GM18507 (cell line): Measurements from ENCODE around the gene TENM3.
"Not testable (repeated sequence)": the region's sequence is repeated elsewhere in the genome, so short reads cannot be mapped to it uniquely, and the experiment has no call there.

Experiments
- DNase-seq: peaks from one replicate; pipeline ENCODE4 v3.0.0; 2011; ENCODE audit warnings: low read depth; ENCODE audit not compliant: insufficient read length; ENCODE audit errors: extremely low spot score
- FAIRE-seq: peaks from 2 replicates; lab custom pipeline; 2011; peaks lifted over from hg19 to GRCh38; lab: Jason Lieb, UNC

Gene TENM3

DNA sequence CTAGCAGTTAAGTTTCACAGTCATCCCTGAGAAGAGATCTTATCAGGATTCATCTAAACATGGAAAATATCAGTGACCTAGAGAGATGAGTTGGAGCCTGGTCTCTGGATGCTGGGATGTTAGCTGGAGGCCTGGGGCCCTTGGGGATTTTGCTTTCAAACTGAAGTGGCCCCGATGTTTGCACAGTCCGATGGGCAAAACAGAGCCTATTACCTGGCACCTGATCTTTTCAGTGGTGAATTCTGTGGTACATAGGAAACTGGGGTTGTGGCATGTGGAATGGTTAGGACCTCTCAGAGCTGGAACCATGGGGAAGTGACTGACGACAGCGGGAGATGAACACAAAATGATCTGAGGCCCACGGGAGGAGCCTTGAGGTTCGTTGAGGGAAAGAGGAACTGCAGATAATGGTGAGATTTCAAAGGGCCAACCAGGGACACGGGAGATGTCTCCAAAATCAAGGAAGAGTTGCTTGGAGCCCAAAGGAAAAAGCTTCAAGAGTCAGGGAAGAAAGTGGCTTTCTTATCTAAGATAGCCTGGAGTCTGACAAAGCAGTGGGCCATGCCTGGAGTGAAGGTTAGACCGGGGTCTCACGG, 17.8 kb upstream of the TENM3 start:
- no peak for FAIRE-seq
- DNase-seq = no peak

DNA sequence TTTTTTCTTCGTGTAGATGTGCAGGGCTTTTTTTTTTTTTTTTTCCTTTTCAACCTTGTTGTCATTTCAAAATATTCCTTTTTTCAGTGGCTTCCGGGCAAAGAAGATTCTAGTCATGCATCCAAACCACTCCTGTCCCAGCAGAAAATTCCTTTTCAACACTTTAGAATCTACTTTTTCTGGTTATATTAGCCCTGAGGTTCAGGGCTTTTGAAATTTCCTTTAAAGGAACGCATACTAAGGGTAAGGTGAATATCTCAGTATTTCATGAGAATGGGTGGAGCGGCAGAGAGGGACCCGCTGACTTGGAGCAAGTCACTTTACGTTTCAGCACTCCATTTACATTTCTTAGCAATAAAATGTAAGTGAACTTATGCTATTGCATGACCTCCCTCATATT, 15.6 kb upstream of the TENM3 start:
- no peak for DNase-seq
- no peak for FAIRE-seq

DNA sequence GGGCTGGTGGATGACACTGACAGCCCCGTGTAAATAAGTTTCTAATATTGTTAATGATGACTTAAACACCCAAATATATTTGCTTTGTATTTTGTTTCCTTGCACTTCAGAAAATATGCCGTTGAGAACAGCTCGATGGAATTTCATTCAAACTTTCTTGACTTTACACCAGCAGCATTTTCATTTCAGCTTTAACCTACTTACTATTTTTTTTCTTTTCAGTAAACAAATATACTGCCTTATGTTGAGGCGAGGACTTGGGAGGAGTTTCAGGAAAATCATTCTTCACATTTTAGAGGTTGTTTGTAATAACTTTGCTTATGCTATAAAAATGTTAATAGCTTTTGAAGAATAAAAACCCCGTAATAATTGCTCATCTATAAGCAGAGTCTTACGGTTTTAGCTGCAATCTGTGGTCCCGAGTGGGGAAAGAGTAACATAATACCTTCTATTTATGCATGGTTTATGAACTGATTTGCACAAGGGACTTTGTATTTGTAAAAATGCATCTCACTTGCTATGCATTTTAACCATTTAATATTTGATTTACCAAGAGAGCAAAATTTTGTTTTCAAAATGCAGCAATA, 14.1 kb upstream of the TENM3 start:
- DNase-seq (no peak), FAIRE-seq (no peak)

DNA sequence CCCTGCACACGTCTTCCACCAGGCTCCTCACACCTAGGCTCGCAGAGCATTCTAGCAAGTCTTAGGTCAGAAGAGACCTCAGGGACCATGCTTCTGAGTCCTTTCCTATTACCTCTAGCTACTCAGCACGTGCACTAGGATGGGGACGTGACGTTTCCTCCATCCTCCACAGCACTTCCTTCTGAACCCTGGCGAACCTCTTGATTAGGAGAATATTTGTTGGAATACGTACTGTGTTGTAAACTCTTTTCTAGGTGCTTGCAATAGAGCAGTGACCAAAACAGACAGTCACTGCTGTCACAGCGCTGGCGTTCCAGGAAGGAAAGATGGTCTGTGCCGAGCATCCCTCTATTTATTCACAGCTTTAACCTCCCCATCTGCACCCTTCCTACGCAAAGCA, 12.9 kb upstream of the TENM3 start:
- DNase-seq (no peak), FAIRE-seq (no peak)

DNA sequence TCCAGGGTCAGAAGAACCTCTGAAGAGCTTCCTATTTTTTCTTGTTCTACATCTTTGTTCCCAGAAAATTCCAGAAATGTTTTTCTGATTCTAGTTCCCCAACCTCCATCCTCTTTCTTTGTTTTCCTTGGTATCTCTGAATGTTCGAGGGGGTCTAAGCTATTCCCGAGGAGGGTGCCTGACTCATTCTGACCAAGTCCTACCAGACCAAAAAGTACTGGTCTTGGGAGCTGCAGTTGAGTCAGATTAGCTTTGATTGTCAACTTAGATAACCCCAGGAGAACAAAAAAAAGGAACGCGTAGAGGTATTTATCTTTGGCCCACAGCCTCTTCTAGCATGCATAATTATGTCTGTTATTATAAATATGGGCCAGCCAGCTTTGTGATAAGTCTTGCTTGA, 12.1 kb upstream of the TENM3 start:
- no peak for FAIRE-seq
- no peak for DNase-seq

DNA sequence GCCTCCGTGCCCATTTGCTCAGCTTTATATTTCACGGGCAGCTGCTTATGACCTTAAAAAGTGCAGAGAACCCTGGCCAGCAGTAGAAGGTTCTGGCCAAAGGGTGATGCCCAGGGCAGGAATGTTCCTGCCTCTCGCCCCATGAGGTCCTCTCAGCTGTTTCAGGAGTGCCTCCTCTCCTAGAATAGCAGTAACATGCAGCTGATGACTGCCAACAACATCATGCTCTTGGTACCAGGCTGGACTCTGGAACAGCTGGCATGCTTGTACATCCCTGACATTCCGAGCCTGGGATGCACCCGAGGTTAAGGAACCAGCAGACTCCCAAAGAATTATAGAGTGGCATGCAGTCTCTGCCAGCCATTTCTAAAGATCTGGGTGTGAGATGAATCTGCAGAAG, 11.7 kb upstream of the TENM3 start:
- no peak for DNase-seq
- no peak for FAIRE-seq

DNA sequence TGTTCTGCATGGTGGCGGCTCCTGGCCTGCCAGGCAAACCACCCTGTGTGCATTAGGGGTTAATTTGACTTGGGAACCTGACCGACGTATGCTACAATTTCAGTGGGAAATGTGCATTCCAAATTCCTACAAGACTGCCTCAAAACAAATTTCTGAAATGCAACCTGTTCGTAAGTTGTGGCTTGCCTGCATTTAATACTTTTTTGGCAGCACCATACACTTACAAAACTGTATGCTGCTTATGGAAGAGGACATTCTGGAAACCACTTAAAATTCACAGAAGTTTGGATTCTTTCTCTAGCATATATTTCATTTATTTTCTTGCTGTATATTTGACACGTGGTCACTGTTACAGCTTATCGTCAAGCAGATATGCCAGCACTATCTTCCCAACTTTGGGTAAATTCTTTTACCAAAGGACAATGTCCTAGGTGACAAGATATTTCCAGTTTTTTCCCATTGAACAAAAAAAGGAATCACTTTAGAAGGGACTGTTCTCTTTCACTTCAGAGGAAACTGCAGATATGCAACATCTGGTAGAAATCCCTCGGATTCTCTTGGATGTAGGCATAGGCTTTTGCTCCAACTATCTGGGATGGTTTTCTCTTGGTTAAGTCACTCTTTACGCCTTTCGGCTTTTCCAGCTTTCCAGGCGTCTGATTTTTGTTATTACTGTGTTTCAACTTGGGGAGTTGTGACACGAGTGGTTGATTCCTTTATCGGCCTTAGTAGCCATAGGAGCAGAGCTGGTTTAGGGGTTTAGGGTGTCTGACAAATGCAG, 9.7 kb upstream of the TENM3 start:
- DNase-seq = no peak
- no peak for FAIRE-seq

DNA sequence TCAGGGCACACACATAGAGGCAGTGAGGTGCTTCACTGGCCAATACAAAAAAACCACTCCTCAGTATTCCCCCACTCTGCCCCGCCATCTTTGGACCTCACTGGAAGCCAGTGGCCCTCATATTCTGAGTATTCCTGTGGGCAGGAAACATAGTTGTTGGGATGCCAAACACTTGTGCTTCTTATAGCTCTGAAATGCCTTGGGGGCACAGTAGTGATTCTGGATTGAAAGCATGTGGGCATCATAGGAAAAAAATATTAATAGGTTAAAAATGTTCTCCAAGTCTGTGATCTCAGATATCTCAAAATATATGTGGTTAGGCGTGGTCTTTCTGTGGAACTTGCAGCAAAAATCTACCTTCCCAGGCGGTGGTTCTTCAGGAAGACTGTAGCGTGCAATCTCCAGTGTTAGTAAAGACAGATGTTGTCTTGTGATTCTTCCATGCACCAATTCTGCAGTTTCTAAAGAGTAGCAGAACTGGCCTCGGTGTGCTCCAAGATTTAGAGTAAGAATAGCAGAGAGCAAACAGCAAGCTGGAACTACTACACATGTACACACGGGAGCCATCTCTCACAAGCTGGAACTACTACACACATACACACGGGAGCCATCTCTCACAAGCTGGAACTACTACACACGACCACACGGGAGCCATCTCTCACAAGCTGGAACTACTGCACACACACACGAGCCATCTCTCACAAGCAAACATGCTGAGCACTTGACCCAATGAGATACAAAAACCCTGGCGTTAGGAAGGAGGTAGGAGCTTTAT, 8.0 kb upstream of the TENM3 start:
- FAIRE-seq = no peak

DNA sequence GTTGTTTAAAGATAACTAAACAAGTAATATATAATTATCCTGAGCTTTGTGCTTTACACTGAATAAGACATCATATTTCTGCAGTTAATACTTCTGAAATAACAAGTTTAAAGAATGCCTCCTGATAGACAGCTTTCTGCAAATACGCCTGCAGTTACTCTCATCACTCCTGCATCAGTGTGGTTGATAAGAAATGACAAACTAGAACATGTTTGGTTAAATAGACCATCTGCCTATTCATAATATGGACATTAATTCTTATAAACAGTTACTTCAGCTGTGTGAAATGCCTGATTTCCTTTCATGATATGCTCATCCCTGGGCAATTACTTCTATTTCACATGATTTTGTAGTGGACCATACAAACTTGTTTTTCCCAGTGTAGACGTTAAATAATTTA, 7.0 kb upstream of the TENM3 start:
- FAIRE-seq (no peak), DNase-seq (no peak)

More for the DNA sequence above, 8.0 kb upstream of the TENM3 start:
- DNase-seq = no peak

DNA sequence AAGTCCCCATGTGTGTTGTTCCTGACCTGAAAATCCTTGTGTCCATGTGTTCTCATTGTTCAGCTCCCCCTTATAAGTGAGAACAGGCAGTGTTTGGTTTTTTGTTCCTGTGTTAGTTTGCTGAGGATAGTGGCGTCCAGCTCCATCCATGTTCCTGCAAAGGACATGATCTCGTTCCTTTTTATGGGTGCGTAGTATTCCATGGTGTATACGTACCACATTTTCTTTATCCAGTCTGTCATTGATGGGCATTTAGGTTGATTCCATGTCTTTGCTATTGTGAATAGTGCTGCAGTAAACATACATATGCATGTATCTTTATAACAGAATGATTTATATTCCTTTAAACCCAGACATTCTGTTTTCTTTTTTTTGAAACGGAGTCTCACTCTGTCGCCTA, 6.2 kb upstream of the TENM3 start:
- FAIRE-seq, DNase-seq: not testable (repeated sequence)

DNA sequence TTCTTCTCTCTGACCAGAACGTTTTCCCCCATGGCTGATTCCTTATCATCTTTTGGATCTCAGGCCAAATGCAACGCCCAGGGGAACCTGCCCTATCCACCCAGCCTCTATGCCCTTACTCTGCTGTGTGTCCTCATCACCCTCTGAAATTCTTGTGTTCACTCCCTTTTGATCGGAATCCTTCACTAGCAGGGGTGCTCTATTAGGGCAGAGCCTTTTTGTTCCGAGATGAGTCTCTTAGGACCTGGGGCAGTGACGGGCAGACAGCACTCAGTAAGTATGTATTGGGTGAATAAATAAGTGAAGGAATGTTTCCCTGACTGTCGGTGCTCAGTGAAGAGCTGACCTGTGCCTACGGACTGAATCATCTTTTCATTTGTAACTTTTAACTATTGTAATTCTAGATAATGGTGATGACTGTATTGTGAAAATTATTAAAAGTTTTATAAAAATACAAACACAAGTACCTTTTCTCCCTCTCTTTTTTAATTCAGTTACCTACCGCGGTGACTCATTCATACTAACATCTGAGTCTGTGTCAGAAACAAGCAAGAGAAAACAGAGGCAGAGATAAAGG, 4.8 kb upstream of the TENM3 start:
- DNase-seq (no peak), FAIRE-seq (no peak)

DNA sequence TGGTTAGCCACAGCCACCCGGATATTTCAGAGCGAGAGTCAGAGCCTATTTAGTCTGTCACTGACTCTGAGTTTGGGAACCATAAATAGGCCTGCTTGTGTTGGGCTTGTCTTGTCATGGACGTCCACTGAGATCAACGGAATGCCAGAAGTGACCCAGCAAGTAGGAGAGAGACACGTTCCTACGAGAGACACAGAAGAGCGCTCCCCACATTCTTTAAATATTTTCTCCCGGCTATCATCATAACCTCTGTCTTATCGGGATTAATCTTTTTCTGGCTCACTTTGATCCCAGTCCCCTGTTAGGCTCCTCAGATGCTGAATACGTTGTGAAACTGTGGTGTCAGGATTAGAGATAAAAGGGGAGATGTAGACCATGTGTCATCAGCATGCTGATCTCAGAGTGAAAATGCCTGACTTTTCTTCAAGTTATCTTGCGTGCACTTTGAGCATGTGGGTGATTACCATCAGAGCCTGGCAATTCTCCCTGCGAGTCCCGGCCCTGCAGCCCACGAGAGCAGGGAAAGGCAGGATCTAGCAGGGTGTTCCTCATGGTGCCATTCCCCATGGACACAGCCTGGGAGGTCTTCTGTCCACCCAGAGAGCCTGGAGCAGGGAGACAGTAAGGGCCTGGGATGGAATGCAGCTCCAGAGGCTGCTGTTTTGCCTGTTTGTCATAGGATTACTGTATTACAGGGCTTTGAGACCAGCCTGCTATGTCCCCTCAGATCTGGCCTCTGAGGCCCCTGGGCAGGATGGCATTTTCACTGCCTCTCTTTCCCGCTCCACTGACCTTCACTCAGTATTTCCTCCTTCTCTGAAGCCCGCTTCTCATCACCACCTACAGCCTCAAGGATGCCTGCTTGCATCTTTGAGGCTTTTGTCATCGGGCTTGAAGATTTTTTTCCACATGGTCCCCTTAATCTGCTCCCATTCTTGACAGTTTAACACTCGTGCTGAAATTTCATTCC, 2.8 kb upstream of the TENM3 start:
- DNase-seq (no peak), FAIRE-seq (no peak)

DNA sequence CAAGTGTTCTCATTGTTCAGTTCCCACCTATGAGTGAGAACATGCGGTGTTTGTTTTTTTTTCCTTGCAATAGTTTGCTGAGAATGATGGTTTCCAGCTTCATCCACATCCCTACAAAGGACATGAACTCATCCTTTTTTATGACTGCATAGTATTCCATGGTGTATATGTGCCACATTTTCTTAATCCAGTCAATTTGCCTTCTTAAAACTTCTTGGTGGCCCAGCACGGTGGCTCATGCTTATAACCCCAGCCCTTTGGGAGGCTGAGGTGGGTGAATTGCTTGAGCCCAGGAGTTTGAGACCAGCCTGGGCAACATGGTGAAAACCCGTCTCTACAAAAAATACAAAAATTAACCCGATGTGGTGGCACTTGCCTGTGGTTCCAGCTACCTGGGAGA, 942 bp upstream of the TENM3 start:
- FAIRE-seq, DNase-seq: not testable (repeated sequence)

DNA sequence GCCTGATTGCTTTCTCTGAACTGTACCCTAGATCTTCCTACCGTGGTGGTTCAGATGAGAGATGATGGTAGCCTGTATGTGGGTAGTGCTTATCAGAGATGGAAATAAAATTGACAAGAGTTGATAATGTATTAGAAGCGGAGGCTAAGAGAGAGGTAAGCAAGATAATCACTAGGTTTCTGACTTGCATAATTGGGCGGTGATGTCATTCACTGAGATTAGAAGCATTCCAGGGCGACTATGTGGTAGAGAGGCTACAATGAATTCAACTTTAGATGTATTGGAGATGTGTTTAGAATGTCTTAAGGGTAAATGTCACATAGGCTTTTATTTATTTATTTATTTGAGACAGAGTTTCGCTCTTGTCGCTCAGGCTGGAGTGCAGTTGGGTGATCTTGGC, 415 bp upstream of the TENM3 start:
- no peak for FAIRE-seq
- no peak for DNase-seq

DNA sequence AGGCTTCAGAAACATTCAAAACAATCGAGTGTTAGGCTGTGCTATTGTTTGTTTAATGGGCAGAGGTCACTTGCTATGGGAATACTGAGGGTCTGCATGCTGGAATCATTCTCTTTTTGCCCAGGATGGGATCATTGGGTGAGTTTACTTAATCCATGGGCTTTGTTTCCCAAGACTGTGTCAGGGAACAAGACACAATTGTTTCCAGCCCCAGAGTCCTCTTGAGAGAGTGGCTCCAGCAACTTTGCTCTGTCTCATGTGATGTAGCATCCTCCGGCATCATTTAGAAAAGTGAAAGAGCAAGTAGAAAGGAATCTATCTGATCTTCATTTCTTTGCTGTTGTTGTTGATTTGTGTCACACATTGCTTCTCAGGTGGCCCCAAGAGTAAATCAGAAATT, 1.8 kb downstream of the TENM3 start:
- DNase-seq (no peak), FAIRE-seq (no peak)

DNA sequence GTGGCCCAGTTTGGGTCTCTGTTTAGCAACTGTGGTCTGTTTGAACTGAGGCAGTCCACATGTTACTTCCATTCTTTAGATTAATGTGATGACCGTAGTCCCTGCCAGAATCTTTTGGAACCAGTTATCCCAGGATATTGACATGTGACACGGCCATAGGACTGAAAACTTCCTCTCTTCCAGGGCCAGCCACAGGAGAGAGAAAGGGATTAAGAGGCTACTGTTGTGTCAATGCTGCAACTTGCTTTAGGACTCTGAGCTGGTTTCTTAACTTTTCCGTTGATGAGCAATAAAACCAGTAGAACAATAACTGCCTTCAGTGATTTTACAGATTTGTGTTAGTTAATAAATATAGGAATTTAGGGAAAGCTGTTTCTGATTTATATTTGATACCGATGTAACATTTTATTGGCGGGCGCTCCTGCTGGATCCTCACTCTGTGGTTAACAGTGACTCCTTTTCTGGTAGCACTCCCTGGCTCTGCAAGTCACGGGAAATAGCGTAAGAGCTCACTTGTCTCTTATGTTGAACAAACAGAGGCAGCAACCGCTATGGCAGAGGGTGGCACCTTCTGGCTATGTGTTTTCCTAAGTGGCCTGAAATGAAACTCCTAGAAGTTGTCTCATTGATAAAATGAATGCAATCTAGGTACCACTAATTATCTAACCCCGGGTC, 2.5 kb downstream of the TENM3 start:
- FAIRE-seq (no peak), DNase-seq (no peak)

DNA sequence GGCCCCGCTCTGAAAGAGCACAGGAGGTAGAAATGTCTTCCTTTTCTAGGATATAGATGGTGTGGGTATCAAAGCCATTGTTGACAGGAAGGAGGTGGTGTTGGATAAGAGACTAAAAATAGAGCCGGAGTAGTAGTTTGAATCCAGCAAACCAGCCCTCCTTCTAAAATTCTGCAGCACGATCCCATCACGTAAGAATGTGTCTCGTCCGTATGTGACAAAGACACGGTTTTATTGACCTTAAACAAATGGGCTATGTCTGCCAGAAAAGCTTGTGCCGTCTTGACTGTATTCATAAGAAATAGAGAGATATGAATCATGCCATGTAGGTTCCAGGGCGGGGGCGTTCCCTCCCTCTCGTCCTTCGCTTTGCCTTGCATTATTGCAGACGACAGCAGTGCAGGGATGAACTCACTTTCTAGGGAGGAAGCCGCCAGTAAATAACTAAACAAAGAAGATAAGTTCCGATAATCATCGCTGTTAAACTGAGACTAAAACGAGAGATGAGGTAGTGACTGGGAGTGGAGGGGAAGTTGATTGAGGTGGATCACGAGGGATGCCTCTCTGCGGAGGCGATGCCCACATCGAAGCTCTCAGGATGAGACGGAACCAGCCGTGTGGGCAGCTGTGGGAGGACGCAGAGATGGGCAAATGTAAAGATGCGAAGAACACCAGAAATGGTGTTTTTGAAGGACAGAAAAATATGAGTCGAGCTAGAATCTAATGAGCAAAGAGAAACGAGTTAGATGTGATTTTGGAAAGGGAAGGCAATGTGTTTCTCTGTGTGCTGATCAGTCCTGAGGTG, 3.4 kb downstream of the TENM3 start:
- DNase-seq (no peak), FAIRE-seq (no peak)

DNA sequence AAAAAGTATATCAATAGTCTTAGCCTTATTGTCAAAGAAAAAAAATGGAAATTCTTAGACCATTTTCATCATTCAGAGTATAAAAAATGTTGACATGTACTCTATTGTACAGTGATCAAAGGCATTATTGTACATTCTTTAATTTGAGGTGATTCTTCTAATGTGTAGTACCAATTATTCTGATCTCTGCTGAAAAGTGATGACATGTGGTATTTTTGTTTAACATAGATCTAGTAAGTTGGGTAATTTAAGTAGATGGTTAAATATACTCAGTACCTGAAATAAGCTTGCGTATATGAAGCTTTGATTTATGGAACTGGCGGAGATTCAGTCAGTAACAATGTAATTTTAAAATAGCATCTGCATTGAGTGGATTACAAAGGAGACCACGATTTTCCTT, 5.1 kb downstream of the TENM3 start:
- FAIRE-seq = no peak
- DNase-seq = no peak
